HG03139 (cell line): ENCODE measurements around the gene NRCAM.
A peak's percentile ranks its signal among the peaks of the same experiment; 100 is the strongest.

ENCODE experiments used
- ATAC-seq: cut with Tn5 transposase; IDR thresholded peaks from one replicate; pipeline ENCODE4 v1.9.1; 2021; ENCODE audit not compliant: unreplicated experiment

The NRCAM gene

DNA sequence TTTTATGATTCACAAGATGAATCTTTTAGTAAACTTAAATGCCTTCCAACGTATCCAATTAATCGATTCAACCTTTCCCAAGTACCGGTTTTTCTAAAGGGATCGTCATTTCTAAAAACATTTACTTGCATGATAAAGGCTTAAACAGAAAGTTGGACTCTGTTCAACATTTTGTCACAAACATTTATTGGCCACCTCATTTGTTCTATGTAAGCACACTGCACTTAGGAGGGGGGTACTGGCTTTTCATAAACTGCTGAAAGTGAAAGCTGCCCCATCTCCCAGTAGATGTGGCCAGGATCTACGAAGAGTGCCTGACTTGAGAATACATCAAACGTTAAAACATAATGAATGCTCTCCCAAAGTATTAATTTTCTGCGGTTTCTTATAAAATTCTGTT lies 288.8 kb downstream of the NRCAM start:
- no peak for ATAC-seq

GRCh38 chr7:108166687-108167086 lies 289.5 kb downstream of the NRCAM start:
- ATAC-seq = no peak

- ATAC-seq = no peak
These were observed 290.5 kb downstream of the NRCAM start for GRCh38 chr7:108165723-108166122.

DNA sequence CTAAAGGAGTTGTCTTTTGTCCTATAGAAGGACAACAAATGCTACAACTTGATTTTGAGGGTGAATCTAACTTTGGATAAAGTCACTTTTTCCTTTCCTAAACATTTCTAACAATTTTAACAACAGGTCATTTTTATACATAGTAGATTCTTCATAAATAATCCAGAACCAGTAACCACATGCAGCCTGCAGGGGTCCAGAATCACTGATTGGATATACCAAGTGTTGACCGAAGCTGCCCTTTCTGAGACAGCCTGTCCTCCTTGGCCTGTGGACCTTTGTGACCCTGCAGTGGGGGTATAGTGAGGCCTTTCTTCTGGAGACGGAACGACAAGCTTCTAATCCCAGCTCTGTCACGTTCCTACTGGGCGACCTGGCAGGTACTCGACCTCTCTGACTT lies 291.3 kb downstream of the NRCAM start:
- no peak for ATAC-seq

- ATAC-seq = no peak
These were observed 291.9 kb downstream of the NRCAM start for GRCh38 chr7:108164342-108164741.

DNA sequence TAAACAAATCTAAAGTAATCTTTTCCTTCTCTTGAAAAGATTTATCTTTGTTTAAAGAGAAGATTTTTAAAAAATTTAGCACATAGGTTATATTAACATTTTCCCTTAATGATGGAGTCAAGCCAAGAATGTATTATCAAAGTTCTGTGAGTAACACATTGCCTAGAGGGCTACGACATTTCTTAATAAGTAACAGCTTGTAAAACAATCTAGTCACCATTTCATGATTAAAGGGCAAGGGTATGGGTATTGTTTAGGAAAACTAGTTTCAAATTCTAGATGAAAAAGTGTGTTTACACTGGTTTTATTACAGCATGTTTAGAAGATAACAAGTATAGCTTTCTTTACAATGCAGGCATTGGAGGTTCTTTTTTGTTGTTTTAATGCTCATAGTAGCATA lies 297.5 kb downstream of the NRCAM start:
- ATAC-seq = no peak

GRCh38 chr7:108157606-108158335 lies 298.5 kb downstream of the NRCAM start:
- no peak for ATAC-seq

- ATAC-seq = no peak
These were observed 299.2 kb downstream of the NRCAM start for GRCh38 chr7:108156897-108157605.

GRCh38 chr7:108152198-108152597 lies 304.0 kb downstream of the NRCAM start:
- ATAC-seq = no peak

DNA sequence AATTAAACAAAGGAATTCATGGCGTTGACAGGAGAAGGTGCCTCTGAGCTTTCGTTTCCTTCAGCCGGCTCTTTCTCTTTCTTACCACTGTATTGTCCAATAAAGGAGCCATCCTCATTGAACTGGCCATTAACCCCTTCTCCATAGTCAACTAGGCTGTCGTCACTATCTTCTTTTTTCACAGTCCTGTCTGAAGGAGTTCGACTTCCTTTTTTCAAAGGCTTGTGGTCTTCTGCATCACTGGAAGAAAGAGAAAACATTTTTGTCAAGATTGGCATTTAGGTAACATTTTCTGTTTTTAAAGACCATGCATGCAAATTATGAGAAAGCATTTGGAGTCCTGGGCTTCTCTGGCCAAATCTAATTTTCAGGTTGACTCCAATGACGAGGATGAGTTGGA lies 306.3 kb downstream of the NRCAM start:
- no peak for ATAC-seq

DNA sequence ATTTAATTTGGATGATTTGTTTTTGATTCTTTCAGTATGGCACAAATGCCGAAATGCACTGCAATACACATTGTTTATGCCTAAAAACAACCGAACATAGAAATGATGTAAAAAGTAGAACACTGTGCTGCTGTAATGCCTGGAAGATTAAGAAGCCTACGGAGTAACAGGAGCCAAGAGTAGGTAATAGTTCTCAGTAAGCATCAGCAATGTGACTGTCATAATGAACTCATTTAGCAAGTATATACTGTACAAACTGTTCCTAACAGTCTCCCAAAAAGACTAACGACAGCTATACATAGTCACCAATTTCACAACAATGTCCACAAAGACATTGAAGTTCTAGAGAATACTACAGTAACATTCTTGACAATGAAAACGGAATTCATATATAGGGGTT lies 307.1 kb downstream of the NRCAM start:
- no peak for ATAC-seq

- no peak for ATAC-seq
These were observed 309.1 kb downstream of the NRCAM start for GRCh38 chr7:108147031-108147563.

- peak; percentile 76 for ATAC-seq
These were observed 310.0 kb downstream of the NRCAM start for GRCh38 chr7:108146070-108146842.

DNA sequence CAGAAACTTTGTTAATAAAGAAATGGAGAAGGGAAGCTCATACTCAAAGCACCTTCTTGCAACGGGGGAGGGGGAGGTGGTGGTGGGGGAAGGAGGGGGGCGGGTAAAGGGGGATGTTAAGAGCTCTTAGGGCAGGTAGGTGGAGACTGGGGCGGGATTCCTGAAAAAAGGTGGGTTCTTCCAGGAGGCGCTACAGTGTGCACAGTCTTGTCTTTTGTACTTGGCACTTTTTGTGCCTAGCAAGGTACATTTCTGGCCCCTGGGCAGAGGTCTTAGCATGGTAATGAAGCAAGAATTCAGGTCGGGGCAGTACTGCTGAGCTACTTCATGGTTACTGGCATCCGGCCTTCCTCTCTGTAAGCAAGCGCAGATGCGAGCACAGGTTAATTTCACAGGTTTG lies 310.8 kb downstream of the NRCAM start:
- no peak for ATAC-seq

GRCh38 chr7:108144931-108145330 lies 311.3 kb downstream of the NRCAM start:
- no peak for ATAC-seq

DNA sequence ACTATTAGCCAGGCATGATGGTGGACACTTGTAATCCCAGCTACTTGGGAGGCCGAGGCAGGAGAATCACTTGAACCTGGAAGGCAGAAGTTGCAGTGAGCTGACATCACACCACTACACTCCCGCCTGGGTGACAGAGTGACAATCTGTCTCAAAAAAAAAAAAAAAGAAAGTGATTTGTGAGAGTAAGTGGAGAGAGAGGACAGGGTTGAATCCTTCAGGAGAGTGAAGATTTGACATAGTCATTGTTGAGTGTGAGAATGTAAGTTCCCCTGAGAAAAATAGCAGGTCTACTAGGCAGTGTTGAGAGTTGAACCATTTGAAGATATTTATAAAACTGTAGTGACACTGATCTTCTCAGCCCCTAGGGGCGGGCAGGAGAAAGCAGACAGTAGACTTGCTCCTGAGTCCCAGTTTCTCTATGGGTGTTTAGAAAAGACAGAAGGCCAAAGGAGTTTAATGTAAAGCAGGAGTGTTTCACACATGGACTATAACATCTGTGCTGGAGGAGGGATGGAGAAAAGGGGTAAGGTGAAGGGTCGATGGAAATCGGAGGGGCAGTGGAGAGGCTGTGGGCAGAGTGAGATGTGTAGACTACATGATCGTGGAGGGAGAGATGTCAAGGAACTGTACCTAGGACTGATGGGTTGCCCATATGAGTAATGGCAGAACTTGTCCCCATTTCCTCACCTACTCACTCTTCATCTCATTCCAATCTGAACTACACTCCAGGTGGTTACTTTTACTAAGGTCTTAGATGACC lies 312.4 kb downstream of the NRCAM start:
- ATAC-seq = no peak

- ATAC-seq = no peak
These were observed 313.5 kb downstream of the NRCAM start for GRCh38 chr7:108142675-108143259.

DNA sequence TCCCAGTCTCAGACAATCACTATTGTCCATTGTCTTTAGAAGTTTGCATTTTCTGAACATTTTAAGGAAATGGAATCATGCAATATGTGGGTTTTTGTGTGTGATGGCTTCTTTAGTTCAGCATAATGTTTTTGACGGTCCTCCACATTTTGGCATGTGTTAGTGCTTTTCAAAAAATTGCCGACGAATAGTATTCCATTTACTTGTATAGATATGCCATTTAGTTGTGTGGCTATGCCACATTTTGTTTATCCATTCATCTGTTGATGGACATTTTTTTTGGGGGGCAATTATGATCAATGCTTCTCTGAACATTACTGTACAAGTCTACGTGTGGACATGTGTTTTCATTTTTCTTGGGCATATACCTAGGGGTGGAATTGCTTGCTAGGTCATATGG lies 314.1 kb downstream of the NRCAM start:
- no peak for ATAC-seq

- ATAC-seq = no peak
These were observed 315.6 kb downstream of the NRCAM start for GRCh38 chr7:108140671-108141070.

DNA sequence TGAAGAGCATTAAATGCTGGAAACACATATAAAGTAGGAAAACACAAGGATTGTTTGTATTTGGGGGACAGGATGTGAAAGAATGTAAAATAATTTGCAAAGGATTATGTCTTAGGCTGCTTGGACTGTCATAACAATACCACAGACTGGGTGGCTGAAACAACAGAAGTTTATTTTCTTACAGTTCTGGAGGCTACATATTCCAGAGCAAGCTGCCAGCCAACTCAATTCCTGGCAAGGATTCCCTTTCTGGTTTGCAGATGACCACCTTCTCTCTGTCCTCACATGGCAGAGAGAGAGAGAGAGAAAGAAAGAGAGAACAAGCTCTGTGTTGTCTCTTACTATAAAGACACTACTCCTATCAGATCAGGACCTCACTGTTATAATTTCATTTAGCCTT lies 317.3 kb downstream of the NRCAM start:
- no peak for ATAC-seq

- ATAC-seq = no peak
These were observed 318.2 kb downstream of the NRCAM start for GRCh38 chr7:108137993-108138392.
